Stimulated activated CD8-positive, alpha-beta memory T cell treated with anti-CD3 and anti-CD28 coated beads, Interleukin-12 subunit alpha, Interleukin-12 subunit beta, amount 100 ng/mL, for 4 hours (primary cell): ENCODE data around the gene JPH2.
"Not testable (repeated sequence)": the region's sequence is repeated elsewhere in the genome, so short reads cannot be mapped to it uniquely, and the experiment has no call there.

ENCODE experiments used
- DNase-seq: peaks from one replicate; pipeline ENCODE4 v3.0.0-alpha.2; 2020; ENCODE audit warnings: low read depth

JPH2 gene

DNA sequence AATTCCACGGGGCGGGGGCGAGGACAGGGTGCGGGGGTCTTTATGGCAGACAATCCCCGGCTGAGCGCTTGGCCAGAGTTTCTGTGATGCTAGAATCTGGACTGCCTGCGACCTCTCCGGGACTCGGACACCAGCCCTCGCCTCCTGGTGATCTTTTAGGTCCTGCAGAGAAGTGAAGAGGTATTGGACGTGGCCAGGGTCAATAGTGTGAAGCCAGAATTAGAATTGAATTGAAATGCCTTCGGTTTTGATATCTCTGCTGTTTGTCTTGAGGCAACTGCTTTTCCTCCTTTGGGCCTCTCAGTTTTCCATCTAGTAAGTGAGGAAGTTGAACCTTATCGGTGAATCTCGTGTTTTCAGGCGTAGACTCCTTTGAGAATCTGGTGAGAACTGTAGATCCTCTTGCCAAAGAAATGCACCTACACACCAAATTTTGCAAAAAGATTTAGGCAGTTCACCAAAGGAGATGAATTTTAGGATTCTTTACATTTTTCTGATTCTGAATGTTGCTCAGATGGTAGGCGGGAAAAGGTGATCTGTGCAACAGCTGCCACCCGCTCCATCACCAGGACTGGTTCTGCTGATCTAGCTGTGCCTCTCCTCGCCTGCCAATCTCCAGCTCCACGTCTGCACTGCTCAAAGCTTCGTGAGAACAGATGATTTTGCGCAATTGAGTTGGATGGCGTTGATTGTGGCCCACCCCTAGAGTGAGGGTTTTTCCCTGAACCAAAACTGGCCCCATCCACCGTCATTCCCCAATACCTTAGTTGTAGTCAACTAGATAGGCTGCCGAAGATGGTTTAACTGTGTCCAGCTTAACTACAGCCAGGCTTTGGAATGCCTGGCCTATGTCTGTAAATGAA lies 24.4 kb upstream of the JPH2 start:
- no peak for DNase-seq

DNA sequence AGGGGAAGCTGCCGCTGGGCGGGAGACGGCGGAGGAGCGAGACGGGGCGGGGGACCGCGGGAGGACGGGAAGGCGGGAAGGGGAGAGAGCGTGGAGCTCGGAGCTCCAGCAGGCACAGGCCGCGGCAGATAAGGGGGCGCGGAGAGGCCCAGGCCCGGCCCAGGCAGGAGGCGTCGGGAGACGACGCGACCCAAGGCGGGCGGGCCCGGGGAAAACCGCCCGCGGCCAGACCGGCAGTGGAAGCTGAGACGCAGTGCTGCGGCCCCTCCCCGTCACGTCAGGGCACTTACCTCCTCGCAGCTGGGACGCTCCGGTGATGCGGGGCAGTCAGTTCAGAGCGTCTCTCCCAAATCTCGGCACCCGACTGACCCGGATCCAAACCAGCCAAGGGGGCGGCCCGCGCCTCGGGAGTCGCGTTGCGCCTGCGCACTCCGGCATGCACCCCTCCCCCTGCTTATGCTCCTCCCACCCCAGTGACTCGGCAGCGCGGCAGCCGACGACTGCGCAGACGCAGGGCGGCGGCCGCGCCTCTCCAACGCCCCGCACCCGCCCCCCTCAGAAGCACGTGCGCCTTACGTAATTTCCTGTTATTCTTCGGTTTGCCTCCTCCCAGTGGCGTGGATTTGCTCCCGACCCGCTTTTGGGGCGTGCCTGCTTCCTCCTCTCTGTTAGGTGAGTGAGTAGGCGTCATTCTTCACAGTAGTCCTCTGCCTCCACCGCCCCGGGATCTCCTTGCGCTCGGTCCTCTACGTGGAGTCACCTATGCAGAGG lies 23.6 kb upstream of the JPH2 start, which contains the start of gene OSER1:
OSER1 (minus strand) TSS at position 366 of the 771 bp plus-strand sequence. CDS start 3,814 bp downstream, outside the sequence.
- DNase-seq = peak; percentile 97

DNA sequence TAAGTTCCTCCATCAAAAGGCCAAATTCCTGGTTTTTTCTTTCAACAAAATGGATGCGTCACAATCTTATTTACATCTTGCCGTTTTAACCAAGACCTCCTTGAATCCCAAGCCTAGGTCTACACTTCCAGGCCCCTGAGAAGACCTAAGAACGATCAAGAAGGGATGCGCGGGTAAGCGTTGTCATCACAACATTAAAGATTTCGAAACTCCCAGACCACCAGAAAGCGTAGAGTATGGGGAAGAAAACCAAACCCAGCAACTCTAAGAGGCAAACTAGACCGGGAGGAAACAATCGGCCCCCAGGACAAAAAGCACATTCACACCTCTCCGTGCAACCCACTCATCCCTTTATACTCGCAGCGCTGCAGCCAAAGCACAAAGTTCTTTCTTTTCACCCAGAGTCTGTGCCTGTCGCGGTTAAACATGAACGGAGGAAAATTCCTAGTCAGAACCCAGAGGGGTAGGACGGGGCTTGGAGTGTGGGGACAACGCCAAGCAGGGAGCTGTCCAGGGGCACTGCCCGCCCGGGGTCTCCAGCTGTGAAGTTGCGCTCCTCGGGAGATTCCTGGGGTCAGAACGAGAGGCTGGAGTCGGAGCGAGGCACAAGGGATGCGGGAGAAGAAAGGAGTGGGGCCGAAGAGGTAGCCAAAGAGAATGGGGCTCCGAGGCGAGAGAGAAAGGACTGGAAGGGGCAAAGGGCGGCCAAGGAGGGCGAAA lies 22.9 kb upstream of the JPH2 start:
- DNase-seq = no peak

DNA sequence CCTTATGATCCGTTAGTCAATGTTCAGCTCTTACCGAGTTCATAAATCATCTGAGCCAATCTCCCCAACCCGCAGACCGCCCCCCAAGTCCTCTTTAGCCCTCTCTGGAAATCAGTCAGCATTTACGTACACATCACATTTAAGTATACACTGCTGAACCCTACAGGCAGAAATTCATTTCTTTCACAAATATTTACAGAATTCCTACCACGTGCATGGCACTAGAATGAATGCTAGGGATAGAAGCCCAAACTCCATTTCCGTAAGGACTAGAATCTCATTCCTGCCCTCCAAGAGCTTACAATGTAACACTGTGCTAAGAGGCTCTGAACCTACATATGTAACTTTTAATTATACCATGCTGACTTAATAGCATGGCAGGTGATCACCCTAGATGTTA lies 21.8 kb upstream of the JPH2 start:
- no peak for DNase-seq

DNA sequence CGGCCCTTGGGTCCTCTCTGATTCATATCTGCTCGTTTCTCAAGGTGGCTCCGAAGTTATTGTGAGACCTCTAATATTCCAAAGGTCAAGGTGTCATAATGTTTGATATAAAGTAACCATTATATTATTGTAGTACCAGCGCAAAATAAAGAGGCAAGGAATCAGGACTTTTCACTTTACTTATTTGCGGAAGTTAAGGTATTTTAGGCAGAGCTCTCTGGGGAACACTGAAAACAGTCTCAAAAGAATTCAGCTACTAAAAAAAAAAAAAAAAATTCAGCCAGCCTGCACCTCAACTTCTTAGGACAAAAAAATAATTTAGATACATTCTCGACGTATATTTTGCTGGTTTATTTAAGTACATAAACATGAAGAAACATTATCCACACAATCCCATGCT lies 21.2 kb upstream of the JPH2 start:
- DNase-seq = no peak

DNA sequence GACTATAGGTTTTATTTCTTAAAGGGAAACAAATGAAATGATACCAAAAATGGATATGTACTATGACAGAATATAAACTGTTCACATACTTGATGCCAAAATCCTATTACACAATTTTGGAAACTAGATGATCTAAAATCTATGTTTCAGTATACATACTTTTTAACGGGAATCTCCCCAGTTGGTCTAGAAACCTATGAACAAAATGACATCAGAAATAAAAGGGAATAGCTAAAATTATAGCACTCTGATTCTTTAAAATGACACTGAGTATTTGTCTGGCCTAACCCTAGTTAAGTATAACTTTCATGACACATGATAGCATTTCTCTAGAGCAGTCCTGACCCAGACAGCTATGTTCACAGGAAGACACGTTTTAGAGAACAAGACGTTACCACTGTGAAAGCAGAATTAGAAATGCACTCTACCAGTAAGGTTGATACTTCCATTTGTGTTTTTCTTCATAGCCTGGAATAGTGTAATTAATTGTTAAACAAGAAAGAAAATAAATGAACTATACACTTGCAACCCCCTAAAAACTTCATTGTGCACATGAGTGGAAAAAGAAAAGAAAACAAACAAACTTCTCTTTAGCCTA lies 20.2 kb upstream of the JPH2 start:
- DNase-seq = no peak

DNA sequence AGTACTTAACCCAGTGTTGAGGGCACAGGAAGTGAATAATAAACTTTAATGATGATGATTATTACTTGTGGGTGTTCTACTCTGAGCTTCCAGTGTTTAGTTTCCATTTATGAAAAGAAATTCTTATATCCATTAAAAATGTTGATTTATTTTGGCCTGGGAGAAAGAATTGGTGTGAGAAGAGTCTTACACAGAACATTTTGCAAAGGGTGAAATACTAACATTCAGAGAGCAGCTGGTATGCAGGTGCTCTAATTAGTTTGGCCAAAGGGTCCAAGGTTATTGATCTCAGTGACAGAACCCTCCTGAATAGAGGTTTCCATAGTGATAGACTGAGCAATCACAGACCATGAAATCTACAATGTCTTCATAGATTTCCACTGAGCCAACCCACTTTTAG lies 19.1 kb upstream of the JPH2 start:
- DNase-seq = no peak

DNA sequence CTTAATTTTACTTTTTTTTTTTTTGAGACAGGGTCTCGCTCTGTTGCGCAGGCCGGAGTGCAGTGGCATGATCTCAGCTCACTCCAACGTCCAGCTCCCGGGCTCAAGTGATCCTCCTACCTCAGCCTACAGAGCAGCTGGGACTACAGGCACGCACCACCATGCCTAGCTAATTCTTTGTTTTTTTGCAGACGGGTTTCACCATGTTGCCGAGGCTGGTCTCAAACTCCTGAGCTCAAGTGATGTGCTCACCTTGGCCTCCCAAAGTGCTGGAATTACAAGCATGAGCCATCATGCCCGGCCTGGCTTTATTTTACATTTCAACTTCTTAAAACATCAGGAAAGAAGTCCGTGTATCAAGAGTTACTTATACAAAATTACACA lies 17.8 kb upstream of the JPH2 start:
- DNase-seq = no peak

DNA sequence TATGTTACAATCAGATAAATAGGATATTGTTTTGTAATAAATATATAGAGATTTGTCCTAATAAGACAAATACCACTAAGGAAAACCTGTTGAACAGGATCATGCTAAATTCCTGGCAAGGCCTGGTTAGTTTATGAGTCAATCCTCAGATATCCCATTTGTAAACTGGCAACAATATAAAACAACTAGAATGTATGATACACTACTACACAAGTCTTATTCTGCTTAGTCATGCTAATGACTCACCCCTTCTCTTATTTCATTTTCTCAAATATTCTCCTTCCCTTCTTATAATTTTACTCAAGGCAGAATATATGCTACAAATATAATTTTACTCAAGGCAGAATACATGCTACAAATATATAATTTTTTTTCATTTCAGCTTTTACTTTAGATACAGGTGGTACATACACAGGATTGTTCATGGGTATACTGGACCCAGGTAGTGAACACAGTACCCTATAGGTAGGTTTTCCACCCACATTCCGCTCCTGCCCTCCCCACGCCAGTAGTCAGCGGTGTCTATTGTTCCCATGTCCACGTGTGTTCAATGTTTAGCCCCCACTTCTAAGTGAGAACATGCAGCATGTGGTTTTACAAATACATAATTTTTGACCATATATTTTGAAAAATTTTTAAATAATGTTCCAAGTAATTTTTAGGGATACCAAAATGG lies 17.3 kb upstream of the JPH2 start:
- DNase-seq = no peak

DNA sequence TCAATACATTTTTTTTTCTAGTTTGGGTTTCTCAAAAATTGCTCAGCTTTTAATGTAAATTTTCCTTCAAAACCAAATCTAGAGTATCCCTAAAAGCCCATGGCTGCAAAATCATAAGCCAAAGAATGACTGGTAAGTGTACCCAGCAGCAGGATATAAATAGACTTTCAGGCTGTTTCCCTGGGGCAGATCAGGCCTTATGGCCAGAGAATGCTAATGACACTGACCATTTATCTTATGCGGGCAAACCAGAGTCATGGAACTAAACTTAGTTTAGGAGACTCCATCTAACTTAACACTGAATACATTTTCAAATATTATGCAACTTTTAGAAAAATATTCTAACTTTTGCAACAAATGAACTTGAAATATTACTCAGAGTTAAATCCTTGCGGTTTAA lies 16.2 kb upstream of the JPH2 start:
- no peak for DNase-seq

DNA sequence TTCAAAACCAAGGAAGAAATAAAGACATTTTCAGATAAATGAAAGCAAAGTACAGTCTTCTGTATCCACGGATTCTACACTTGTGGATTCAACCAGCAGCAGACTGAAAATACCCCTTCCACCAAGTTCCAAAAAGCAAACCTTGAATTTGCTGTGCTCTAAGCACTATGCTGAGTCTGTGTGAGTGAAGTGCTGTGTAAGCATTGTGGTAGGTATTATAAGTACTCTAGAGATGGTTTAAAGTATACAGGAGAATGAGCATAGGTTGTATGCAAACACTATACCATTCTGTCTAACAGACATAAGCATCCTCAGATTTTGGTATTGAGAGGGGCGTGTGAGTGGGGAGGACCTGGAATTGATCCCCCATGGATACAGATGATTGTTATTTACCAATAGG lies 14.0 kb upstream of the JPH2 start:
- DNase-seq = no peak

DNA sequence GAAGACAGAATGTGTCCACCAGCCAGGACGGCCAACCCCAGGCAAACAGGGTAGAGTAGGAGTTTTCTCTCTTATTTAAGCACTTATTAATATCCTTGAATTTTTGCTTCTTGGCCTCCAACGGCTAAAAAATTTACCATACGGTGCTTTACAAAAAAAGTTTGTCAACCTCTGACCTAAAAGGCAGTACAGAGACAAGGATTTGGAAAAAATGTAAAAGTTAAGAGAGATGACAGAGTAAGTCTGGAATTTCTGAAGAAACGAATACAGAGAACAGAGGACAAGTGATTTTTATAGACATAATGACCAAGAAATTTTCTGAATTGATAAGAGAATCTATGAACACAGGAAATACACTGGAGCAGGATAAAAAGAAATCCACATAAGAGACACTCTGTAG lies 13.4 kb upstream of the JPH2 start:
- no peak for DNase-seq

DNA sequence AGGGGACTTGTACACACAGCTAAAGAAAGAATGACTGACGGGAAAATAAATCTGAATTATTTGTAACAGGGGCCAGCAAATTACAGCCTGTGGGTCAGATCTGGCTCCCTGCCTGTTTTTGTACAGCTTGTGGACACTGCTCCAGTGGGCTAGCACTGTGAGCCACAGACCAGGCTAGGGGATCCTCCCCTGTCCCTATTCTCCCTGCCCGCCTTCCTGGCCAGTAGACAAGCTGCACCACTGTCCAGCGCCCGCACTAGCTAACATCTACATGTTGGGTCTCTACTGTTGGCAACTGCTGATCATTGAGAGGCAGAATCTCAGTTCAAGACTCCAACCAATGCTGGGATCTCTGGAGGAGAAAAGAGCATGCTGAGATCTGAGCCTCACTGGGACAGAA lies 12.9 kb upstream of the JPH2 start:
- DNase-seq = no peak

DNA sequence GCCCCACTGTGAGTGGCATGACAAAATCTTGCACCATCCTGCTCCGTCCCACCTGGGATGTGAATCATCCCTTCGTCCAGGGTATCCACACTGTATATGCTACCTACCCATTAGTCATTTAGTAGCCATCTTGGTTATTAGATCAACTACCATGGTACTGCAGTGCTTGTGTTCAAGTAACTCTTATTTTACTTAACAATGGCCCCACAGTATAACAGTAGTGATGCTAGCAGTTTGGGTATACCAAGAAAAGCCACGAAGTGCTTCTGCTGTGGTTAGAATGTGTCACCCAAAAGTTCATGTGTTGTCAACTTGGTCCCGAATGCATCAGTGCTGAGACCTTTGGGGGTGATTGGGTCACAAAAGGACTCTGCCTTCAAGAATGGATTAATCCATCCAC lies 11.9 kb upstream of the JPH2 start:
- no peak for DNase-seq

DNA sequence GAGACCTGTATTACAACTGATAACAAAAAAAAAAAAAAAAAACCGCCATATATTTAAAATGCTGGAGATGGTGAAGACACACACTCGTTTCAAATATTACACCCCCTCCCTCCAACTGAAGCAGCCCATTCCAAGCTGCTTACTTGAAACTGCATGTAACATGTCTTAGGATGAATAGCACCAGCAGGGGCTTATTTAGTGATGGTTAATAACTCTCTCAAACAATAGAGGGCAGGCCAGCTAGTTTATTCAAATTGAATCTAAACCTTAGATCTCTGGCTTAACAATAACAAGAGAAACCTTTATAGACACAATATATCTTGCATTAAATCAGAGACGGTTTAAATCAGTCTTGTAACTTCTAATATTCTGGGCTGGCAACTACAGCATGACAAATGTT lies 9.3 kb upstream of the JPH2 start:
- DNase-seq = no peak

DNA sequence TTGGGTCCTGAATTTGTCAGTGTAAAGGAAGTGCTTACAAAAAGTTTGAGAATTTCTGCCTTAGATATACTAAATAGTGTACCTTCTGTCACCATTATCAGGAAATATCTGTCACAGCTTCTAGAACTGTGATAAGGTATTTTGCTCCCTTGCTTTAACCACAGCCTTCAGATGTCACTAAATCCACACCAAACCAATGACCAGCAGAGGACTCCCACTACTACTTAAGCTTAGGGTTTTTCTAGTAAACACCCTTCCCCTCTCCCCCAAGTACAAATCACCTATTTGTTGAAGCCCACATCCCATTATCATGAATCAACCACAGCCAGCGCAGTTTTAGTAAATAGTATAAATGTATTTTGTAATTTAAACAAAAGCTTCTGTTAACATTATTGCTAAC lies 8.6 kb upstream of the JPH2 start:
- no peak for DNase-seq

DNA sequence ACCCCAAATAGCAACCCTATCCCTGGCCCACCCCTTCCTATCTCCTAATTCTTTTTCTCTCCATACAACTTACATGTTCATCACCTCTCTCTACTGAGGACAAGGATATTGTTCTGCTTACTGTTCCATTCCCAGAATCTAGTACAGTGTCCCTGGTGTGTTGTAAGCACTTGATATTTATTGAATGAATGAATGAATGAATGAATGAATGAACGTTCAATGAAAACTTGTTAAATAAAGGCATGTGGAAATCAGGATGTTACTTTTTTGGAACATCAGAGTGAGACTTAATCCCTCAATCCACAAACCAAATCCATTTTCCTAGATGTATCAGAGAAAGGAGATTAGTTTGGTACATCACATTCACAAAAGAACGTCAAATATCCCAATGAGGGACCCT lies 6.8 kb upstream of the JPH2 start:
- DNase-seq = no peak

DNA sequence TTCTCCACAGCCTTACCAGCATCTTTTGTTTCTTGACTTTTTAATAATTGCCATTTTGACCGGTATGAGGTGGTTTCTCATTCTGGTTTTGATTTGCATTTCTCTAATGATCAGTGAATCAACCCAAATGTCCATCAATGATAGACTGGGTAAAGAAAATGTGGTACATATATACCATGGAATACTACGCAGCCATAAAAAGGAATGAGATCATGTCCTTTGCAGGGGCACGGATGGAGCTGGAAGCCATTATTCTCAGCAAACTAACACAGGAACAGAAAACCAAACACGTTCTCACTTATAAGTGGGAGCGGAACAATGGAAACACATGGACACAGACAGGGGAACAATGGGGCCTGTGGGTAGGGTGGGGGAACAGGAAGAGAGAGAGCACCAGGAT lies 4.7 kb upstream of the JPH2 start:
- DNase-seq = not testable (repeated sequence)

DNA sequence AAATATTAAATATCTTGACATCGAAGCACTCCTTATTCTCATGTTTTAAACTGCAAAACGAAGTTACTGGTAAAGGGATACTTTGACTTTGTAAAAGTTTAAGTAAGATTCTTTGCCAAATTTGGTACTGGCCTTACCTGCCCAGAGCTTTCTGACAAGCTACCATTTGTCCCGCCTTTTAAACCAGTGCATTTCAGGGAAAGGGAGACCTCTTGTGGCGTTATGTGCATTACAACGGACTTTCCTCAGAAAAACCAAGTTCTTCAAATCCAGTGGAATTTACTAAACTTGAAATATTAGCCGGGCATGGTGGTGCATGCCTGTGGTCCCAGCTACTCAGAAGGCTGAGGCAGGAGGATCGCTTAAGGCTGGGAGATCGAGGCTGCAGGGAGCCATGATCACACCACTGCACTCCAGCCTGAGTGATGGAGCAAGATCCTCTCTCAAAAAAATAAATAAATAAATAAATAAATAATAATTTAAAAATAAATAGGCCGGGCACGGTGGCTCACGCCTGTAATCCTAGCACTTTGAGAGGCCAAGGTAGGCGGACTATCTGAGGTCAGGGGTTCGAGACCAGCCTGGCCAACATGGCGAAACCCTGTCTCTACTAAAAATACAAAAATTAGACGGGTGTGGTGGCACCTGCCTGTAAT lies 3.3 kb upstream of the JPH2 start:
- DNase-seq = not testable (repeated sequence)

DNA sequence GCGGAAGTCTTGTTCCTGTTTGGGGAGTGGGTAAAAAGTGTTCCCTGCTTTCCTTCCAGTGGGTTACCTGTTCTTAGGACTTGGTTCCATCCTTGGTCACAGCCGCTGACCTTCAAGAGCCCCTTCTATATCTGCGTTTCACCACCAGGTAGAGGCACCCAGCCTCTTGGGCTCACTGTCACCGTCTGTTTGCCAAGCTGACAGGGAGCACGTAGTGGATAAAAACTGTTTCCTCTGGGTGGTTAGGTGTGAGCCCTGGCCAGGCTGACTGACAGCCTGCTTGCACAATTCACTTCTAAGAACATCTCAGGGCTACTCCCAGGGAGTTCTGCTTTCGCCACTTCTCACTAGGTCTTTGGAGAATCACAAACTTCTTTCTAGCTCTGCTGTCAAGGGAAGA lies 1.8 kb upstream of the JPH2 start:
- no peak for DNase-seq
